ENCODE results near the gene HIGD1B. TPM values are rescaled to one million over a fixed set of nuclear protein-coding genes. Genes with fewer than 3 reads are reported as not detected.

Gene HIGD1B
- total RNA-seq, 4 donors from 2014 or later: 3.3 to 7.4 (median 4.9) TPM

- H3K9me3 ChIP-seq: no peaks in the 10 kb centered on the region
- no peaks in the 10 kb centered on the region for H3K27me3 ChIP-seq
- 96% methylated on average over 5 of the region's 5 CpGs for WGBS
- intact Hi-C loops (cut with DNase I): no loop called here
- H3K36me3 ChIP-seq: peaks cover 82 to 97% (median 94%) of the 10 kb centered on the region in 4 donors
- no peak overlapping the region for H3K4me3 ChIP-seq
- TF ChIP-seq EP300 (IDR thresholded peaks at IDR 0.05) (no peak), POLR2AphosphoS5 (IDR thresholded peaks at IDR 0.05) (no peak), CTCF (IDR thresholded peaks at IDR 0.05) (no peak), POLR2A (IDR thresholded peaks at IDR 0.05; ENCODE audit: low read depth) (no peak)
- DNase-seq (ENCODE audit: extremely low spot score): no peak
- H3K4me1 ChIP-seq: no peaks in the 10 kb centered on the region
- H3K27ac ChIP-seq (replicated peaks in 1 of 4): no peak overlapping the region
Measured at GRCh38 chr17:44854192-44854591, 6.5 kb downstream of the HIGD1B start.

DNA sequence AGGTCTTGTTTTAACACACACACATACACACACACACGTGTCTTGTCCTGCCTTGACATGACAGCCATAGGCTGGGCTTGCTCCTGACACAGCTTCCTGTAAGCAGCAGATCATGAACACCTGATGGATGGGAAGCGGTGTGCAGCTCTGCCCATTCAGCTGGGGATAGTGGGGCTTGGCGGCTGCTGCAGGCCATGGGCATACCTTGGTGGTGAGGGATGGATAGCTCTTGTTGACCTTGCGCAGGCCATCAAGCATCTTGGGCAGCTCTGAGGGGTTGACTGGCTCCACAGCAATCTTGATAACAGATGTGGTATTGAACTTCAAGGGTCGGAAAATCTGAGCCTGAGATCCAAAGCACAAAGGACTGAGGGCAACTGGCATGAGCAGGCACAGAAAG, 12.0 kb downstream of the HIGD1B start:
- TF ChIP-seq CTCF (IDR thresholded peaks at IDR 0.05): no peak
- TF ChIP-seq POLR2A (IDR thresholded peaks at IDR 0.05; ENCODE audit: low read depth): no peak
- TF ChIP-seq EP300 (IDR thresholded peaks at IDR 0.05): no peak
- TF ChIP-seq POLR2AphosphoS5 (IDR thresholded peaks at IDR 0.05): no peak
- WGBS: 87% methylated on average over 5 of the region's 5 CpGs
- intact Hi-C loops (cut with DNase I): no loop called here

GRCh38 chr17:44862278-44862914, 14.7 kb downstream of the HIGD1B start:
- Histone ChIP-seq H3K27ac (replicated peaks in 1 of 4) (no peak overlapping the region), H3K36me3 (peaks cover 62 to 95% (median 90%) of the 10 kb centered on the region in 4 donors), H3K27me3 (no peaks in the 10 kb centered on the region), H3K4me1 (peaks cover 0 to 11% (median 2%) of the 10 kb centered on the region in 4 donors), H3K9me3 (no peaks in the 10 kb centered on the region), H3K4me3 (no peak overlapping the region)
- TF ChIP-seq EP300 (IDR thresholded peaks at IDR 0.05): no peak
- no peak for TF ChIP-seq POLR2A (IDR thresholded peaks at IDR 0.05; ENCODE audit: low read depth)
- no peak for TF ChIP-seq POLR2AphosphoS5 (IDR thresholded peaks at IDR 0.05)
- no peak for TF ChIP-seq CTCF (IDR thresholded peaks at IDR 0.05)
- 87% methylated on average over 7 of the region's 9 CpGs for WGBS
- intact Hi-C loops (cut with DNase I): no loop called here
- no peak for DNase-seq (ENCODE audit: extremely low spot score)

More for the DNA sequence above, 12.0 kb downstream of the HIGD1B start:
- no peaks in the 10 kb centered on the region for H3K9me3 ChIP-seq
- no peak overlapping the region for H3K27ac ChIP-seq (replicated peaks in 1 of 4)
- H3K27me3 ChIP-seq: no peaks in the 10 kb centered on the region
- H3K4me1 ChIP-seq: peaks cover 0 to 7% (median under 1%) of the 10 kb centered on the region in 4 donors
- no peak overlapping the region for H3K4me3 ChIP-seq
- DNase-seq (ENCODE audit: extremely low spot score): no peak
- peaks cover 89 to 100% (median 99%) of the 10 kb centered on the region in 4 donors for H3K36me3 ChIP-seq

- Histone ChIP-seq H3K9me3 (no peaks in the 10 kb centered on the region), H3K4me3 (no peak overlapping the region), H3K36me3 (peaks cover 57 to 94% (median 92%) of the 10 kb centered on the region in 4 donors), H3K27ac (replicated peaks in 1 of 4) (no peak overlapping the region), H3K27me3 (no peaks in the 10 kb centered on the region), H3K4me1 (peaks cover 0 to 15% (median 4%) of the 10 kb centered on the region in 4 donors)
- TF ChIP-seq CTCF (IDR thresholded peaks at IDR 0.05) (no peak), EP300 (IDR thresholded peaks at IDR 0.05) (no peak), POLR2A (IDR thresholded peaks at IDR 0.05; ENCODE audit: low read depth) (no peak), POLR2AphosphoS5 (IDR thresholded peaks at IDR 0.05) (no peak)
- no peak for DNase-seq (ENCODE audit: extremely low spot score)
- 87% methylated on average over 12 of the region's 12 CpGs for WGBS
- intact Hi-C loops (cut with DNase I): loop anchor here (1.0 kb wide), 1 partner anchor 88 kb away; no protein-coding TSS in a partner anchor
Measured at GRCh38 chr17:44863061-44863918, 15.6 kb downstream of the HIGD1B start.

Data from esophagus muscularis mucosa (tissue), 4 donors.